ENCODE measurements around the gene RAB7B. TPM values are rescaled to one million over a fixed set of nuclear protein-coding genes. Genes with fewer than 3 reads are reported as not detected.

Gene RAB7B
- total RNA-seq, 2 donors from 2014 or later = 16.1 to 17.5 TPM

- no peaks in the 10 kb centered on the region for H3K9me3 ChIP-seq
- WGBS = 45% methylated on average over 7 of the region's 7 CpGs
- no peak within 1 kb of the TSS for H3K4me3 ChIP-seq
- no peaks in the 10 kb centered on the region for H3K36me3 ChIP-seq
- peaks cover 8% of the 10 kb centered on the region for H3K27me3 ChIP-seq (replicated peaks; ENCODE audit: insufficient read depth)
- TF ChIP-seq POLR2A (IDR thresholded peaks at IDR 0.05) (no peak), CTCF (IDR thresholded peaks at IDR 0.05) (no peak), POLR2AphosphoS5 (IDR thresholded peaks at IDR 0.05) (no peak)
- H3K4me1 ChIP-seq (replicated peaks) = no peaks in the 10 kb centered on the region
- no peak for DNase-seq (ENCODE audit: low spot score)
- no peak within 1 kb of the TSS for H3K27ac ChIP-seq
- intact Hi-C loops (cut with DNase I) = no loop called here
Measured at GRCh38 chr1:205943245-205943644, 60.0 kb downstream of the RAB7B start, which contains the start of gene SLC26A9. Gene SLC26A9, minus strand, starts transcription at chr1:205943456. Its CDS starts 7,636 bp downstream, at chr1:205935820.

- no peak for DNase-seq (ENCODE audit: low spot score)
- Histone ChIP-seq H3K27me3 (replicated peaks; ENCODE audit: insufficient read depth) (peaks cover 8% of the 10 kb centered on the region), H3K27ac (no peak overlapping the region), H3K9me3 (no peaks in the 10 kb centered on the region), H3K4me1 (replicated peaks) (no peaks in the 10 kb centered on the region), H3K36me3 (no peaks in the 10 kb centered on the region), H3K4me3 (no peak overlapping the region)
- no peak for TF ChIP-seq POLR2A (IDR thresholded peaks at IDR 0.05)
- TF ChIP-seq POLR2AphosphoS5 (IDR thresholded peaks at IDR 0.05) = no peak
- no peak for TF ChIP-seq CTCF (IDR thresholded peaks at IDR 0.05)
- intact Hi-C loops (cut with DNase I) = no loop called here
- WGBS = 73% methylated on average over 12 of the region's 12 CpGs
Measured at GRCh38 chr1:205942631-205943159, 60.5 kb downstream of the RAB7B start.

GRCh38 chr1:205940710-205941109 lies 62.5 kb downstream of the RAB7B start:
- intact Hi-C loops (cut with DNase I) = no loop called here
- no peak for DNase-seq (ENCODE audit: low spot score)
- TF ChIP-seq CTCF (IDR thresholded peaks at IDR 0.05) (no peak), POLR2A (IDR thresholded peaks at IDR 0.05) (no peak), POLR2AphosphoS5 (IDR thresholded peaks at IDR 0.05) (no peak)
- no peaks in the 10 kb centered on the region for H3K36me3 ChIP-seq
- 74% methylated on average over 5 of the region's 5 CpGs for WGBS
- no peak overlapping the region for H3K4me3 ChIP-seq
- H3K9me3 ChIP-seq = no peaks in the 10 kb centered on the region
- H3K27me3 ChIP-seq (replicated peaks; ENCODE audit: insufficient read depth) = peaks cover 8% of the 10 kb centered on the region
- H3K4me1 ChIP-seq (replicated peaks) = no peaks in the 10 kb centered on the region
- H3K27ac ChIP-seq = no peak overlapping the region

- H3K4me1 ChIP-seq (replicated peaks) = no peaks in the 10 kb centered on the region
- H3K27me3 ChIP-seq (replicated peaks; ENCODE audit: insufficient read depth) = peaks cover 8% of the 10 kb centered on the region
- no peak for TF ChIP-seq CTCF (IDR thresholded peaks at IDR 0.05)
- no peak for TF ChIP-seq POLR2AphosphoS5 (IDR thresholded peaks at IDR 0.05)
- no peak for TF ChIP-seq POLR2A (IDR thresholded peaks at IDR 0.05)
- H3K4me3 ChIP-seq = no peak overlapping the region
- no peak overlapping the region for H3K27ac ChIP-seq
- no peak for DNase-seq (ENCODE audit: low spot score)
- intact Hi-C loops (cut with DNase I) = no loop called here
- H3K9me3 ChIP-seq = no peaks in the 10 kb centered on the region
- no peaks in the 10 kb centered on the region for H3K36me3 ChIP-seq
- 45% methylated on average over 7 of the region's 7 CpGs for WGBS
Measured at GRCh38 chr1:205939690-205940330, 63.4 kb downstream of the RAB7B start.

GRCh38 chr1:205938682-205939081 lies 64.5 kb downstream of the RAB7B start:
- Histone ChIP-seq H3K36me3 (no peaks in the 10 kb centered on the region), H3K27ac (no peak overlapping the region), H3K4me1 (replicated peaks) (no peaks in the 10 kb centered on the region), H3K4me3 (no peak overlapping the region), H3K27me3 (replicated peaks; ENCODE audit: insufficient read depth) (peaks cover 4% of the 10 kb centered on the region), H3K9me3 (no peaks in the 10 kb centered on the region)
- DNase-seq (ENCODE audit: low spot score) = no peak
- TF ChIP-seq POLR2AphosphoS5 (IDR thresholded peaks at IDR 0.05) = no peak
- no peak for TF ChIP-seq CTCF (IDR thresholded peaks at IDR 0.05)
- TF ChIP-seq POLR2A (IDR thresholded peaks at IDR 0.05) = no peak
- 93% methylated on average over 1 of the region's 1 CpG for WGBS
- intact Hi-C loops (cut with DNase I) = no loop called here
